NCI-H128 (cell line): ENCODE measurements around the gene ACAT2.
"Not testable (repeated sequence)": the region's sequence is repeated elsewhere in the genome, so short reads cannot be mapped to it uniquely, and the experiment has no call there.

Source experiments
- DNase-seq: peaks from one replicate; lab custom pipeline; 2025; ENCODE audit not compliant: unreplicated experiment; lab: John Stamatoyannopoulos, UW

ACAT2 gene

DNA sequence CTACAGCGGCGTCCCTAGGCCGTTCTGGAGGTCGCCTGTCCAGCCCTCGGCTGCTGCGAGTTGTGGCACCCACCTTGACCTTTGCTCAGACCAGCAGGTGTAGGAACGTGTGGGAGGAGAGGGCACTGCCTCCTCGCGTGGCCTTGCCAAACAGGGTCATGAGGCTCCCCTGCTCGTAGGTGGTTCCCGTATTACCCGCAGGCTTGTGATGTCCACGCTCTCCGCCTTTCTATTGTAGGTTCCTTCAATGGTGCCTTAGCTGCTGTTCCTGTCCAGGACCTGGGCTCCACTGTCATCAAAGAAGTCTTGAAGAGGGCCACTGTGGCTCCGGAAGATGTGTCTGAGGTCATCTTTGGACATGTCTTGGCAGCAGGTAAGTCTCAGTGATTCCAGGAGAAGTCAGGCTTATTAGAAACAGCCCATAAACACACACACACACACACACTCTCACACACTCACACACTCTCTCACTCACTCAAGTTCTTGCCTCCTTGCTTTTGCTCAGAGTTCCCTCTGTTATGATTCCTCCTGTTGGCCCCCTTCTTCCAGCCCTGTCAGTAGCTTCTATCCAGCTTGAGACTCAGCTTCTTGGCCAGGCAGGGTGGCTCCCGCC is 942 bp downstream of the ACAT2 start:
- no peak for DNase-seq

GRCh38 chr6:159766906-159767305 is 5.1 kb downstream of the ACAT2 start:
- no peak for DNase-seq

GRCh38 chr6:159769470-159769869 is 7.6 kb downstream of the ACAT2 start:
- DNase-seq, result no peak

GRCh38 chr6:159772196-159772595 is 10.4 kb downstream of the ACAT2 start:
- no peak for DNase-seq

GRCh38 chr6:159777240-159777904 is 15.5 kb downstream of the ACAT2 start:
- no peak for DNase-seq

GRCh38 chr6:159778131-159778530 is 16.3 kb downstream of the ACAT2 start:
- DNase-seq, result no peak

DNA sequence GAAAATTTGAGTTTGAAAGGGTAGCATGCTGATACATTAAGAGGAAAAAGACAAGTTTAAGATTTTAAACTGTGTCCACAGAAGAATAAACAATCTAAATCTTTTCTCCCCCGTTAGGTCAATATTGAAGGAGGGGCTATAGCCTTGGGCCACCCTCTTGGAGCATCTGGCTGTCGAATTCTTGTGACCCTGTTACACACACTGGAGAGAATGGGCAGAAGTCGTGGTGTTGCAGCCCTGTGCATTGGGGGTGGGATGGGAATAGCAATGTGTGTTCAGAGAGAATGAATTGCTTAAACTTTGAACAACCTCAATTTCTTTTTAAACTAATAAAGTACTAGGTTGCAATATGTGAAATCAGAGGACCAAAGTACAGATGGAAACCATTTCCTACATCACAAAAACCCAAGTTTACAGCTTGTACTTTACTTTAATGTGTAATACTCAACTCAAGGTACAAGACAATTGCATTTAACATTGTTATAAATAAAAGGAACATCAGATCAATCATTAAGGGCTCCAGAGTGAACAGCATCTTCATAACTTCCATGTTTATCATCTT is 16.8 kb downstream of the ACAT2 start:
- no peak for DNase-seq

GRCh38 chr6:159788276-159788675 is 26.4 kb downstream of the ACAT2 start:
- no peak for DNase-seq

GRCh38 chr6:159788753-159789376 is 27.0 kb downstream of the ACAT2 start:
- no peak for DNase-seq

DNA sequence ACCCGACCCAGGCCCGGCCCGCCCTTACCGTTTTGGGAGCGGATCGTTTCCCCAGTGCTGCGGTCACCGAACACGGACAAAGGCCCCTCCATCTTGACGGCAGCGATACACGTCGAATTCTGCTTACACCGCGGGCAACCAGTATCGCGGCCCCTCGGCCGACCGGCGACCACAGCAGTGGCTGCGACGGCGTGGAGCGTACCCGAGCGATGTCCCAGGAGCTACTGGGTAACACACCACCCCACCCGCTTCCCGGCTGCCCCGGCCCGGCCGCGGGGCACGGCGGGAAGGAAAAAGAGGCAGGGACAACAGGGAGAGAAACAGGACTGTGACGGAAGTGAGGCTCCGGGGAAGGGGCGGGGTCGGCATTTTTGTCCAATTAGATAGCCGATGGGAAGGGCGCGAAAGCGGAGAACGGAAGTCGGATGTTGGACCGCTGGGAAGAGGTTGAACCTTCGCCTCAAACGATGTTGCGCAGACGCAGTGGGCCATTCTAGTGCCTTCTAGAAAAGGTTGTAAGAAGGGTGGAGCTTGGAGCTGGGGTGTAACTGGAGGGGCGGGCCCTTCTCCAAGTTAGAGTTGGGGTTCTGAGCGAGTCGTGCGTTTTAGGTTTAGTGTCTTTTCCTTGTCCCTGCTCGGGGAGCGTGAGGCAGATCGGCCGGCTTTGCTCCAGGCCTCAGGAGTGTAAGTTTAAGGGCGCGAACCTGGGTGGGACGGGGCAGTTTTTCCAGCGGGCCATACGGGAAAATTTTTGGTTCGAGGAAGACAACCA is 27.7 kb downstream of the ACAT2 start, which contains the start of gene TCP1:
Gene TCP1 (minus strand): TSS at position 226 of the 772 bp plus-strand sequence. CDS start 134 bp downstream, at position 92.
- peak; percentile 99 for DNase-seq

- DNase-seq, result peak; percentile 90
Measured at GRCh38 chr6:159790149-159790955, 28.5 kb downstream of the ACAT2 start, which contains the start of gene MRPL18. MRPL18 (plus strand) TSS chr6:159790467; CDS start chr6:159790588, 121 bp downstream.

DNA sequence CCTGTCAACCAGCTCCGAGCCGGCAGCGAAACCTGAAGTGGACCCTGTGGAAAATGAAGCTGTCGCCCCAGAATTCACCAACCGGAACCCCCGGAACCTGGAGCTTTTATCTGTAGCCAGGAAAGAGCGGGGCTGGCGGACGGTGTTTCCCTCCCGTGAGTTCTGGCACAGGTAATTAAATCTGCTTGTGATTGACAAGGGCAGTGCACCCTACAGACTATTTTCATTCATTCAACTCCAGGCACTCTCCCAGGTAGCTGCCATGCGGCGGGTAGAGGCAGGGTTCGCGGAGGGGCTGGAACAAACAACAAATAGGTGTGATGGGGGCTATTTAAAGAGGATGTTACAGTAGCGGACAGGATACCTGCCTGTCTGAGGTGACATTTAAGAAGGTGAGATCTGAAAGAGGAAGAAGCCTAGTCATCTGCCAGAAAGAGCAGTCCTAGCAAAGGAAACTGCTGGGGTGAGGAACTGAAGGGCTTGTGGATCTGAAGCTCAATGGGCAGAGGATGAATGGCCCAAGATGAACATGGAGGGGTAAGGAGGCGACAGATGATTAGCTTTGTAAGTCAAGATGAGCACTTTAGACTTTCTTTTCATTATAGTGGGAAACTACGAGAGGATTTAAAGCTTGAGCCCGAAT is 29.2 kb downstream of the ACAT2 start:
- DNase-seq, result no peak

- not testable (repeated sequence) for DNase-seq
Measured at GRCh38 chr6:159794976-159795375, 33.1 kb downstream of the ACAT2 start.

GRCh38 chr6:159797554-159797953 is 35.7 kb downstream of the ACAT2 start:
- DNase-seq, result no peak

GRCh38 chr6:159800141-159800865 is 38.5 kb downstream of the ACAT2 start, which contains the start of gene PNLDC1:
PNLDC1 (plus strand) TSS chr6:159800276; CDS start chr6:159800308, 32 bp downstream.
- no peak for DNase-seq

DNA sequence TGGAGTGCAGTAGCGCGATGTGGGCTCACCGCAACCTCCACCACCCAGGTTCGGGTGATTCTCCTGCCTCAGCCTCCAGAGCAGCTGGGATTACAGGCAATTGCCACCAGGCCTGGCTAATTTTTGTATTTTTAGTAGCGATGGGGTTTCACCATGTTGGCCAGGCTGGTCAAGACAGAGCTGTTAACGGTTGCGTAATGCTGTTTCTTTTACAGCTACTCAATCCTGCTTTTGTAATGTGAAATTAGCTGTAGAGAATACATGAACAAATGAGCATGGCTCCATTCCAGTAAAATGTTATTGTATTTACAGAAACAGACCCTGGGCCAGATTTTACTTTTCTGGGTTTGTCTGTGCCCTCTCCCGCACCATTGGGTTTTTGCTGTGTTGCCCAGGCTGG is 40.1 kb downstream of the ACAT2 start:
- DNase-seq, result no peak

DNA sequence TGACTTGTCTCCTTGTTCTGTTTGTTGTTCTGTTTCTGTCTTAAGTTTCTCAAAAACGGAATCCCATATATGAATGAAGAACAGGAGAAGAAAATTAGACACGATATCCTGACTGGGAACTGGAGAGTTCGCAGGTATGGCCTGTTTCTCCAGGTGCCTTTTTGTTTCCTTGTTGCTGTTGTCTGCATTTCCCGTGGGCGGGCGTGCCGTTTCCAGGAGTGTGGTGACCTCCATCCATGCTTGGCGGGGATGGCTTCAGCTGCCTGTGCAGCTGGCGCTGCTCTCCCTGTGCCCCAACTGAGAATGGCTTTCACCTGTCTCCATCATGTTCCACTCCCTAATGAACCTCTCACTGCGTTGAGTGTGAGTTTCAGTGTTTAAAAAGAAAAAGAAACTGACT is 42.7 kb downstream of the ACAT2 start:
- no peak for DNase-seq

DNA sequence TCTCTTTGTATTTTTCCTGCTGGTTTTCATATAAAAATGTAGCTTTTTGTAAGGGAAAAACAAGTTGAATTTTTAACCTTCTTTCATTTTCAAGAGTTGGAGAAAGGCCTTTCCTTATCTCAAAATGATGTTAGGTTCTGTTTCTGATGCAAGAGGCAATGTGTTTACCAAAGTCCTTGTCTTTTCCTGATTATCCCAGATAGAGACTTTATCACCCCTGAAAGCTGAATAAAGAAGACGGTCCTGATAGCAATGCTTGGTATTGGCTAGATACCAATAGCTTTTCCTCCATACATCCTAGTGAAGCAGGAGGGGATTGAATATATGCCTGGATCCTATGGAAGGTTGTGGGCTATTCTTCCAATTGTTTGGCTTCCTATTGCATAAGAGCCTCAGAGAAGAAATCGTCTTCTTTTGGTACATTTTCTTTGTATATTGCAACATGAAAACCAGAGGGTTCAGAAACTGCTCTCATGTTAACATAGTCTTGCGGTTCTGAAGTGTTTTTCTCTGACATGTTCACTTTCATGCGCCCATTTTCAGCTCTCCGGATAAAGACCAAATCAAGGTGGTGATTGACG is 43.7 kb downstream of the ACAT2 start:
- no peak for DNase-seq

GRCh38 chr6:159806021-159806458 is 44.2 kb downstream of the ACAT2 start:
- DNase-seq, result no peak
